HG02870 (cell line): ENCODE data around the gene UQCR11.

Source experiments
- ATAC-seq: cut with Tn5 transposase; IDR thresholded peaks from one replicate; pipeline ENCODE4 v1.9.1; 2021; ENCODE audit warnings: mild to moderate bottlenecking, moderate library complexity; ENCODE audit not compliant: unreplicated experiment

Gene UQCR11

GRCh38 chr19:1618157-1619093 lies 13.2 kb upstream of the UQCR11 start:
- ATAC-seq = no peak

GRCh38 chr19:1616875-1617274 lies 11.6 kb upstream of the UQCR11 start:
- ATAC-seq = no peak

GRCh38 chr19:1616396-1616795 lies 11.1 kb upstream of the UQCR11 start:
- ATAC-seq = no peak

DNA sequence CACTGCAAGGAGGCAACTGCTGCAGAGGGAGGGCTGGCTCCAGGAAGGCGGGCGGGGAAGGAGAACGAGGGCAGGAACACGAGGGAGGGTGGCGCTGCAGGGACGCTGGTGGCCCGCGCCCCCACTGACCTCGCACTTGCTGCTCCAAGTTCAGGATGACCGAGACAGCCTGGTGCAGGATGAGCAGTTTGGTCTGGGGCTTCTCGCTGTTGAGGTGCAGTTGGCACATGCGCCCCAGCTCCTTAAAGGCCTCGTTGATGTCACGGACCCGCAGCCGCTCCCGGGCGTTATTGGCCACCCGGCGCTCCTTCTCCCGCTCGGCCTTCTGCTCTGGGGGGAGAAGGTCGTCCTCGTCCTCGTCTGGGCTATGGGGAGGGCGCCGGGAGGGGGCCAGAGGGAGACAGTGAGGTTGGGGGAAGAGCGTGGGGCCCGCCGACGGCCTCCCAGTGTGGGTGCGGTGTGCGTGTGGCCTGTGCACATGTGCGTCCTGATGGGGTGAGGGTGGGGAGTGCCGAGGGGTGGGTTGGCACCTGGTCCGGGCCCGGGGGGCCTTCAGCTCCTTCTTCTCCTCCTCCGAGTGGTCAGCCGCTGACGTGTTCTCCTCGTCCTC lies 10.0 kb upstream of the UQCR11 start:
- no peak for ATAC-seq

DNA sequence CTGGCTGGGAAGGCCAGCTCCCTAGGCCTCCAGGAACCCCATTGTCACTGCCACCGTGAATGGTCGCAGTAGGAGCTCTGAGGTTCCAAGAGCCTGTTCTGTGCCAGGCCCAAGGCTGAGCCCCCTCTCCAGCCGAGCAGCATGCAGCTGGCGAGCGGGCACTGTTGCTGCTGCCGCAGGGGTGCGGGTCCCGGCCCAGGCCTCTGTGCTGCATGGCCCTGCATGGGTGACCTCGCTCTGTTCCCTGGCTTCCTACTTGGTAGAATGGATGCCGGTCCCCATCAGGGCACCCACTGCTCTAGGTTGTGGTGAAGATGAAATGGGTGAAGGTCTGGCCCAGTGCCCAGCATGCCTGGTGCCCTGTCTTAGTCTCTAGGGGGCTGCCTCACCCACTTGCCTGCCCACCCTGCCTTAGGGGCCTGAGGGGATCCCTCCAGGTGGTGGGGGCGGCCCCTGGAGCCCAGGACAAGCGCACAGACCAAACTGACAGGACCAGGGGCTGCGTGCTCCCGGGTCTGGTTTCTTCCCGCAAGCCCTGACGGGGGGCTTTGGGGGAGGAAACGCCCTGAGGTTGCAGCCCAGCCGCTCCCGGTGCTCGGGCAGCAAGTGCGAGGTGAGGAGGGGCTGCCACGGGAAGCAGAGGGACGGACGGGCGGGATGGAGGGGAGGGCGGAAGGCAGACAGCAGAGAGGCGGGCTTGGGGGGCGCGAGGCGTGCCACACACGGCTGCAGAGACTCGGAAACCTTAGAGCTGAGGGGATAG lies 8.7 kb upstream of the UQCR11 start:
- no peak for ATAC-seq

DNA sequence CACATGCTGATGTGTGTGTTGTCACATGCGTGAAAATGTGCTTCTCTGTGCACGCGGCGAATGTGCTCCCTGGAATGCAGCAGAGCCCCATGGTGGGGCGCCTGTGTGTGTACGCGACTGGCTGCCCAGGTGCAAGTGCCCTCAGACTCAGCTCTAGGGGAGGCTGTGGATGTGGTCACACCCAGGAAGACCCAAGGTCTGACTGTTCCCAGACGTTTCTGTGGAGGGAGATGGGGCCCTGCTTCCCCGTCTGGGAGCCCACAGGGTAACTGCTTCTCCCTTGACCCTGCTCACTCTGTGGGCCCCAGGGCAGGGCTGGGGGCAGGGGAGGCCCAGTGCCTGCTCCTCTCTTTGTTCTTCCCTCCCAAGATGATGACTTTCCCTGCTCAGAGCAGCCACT lies 7.9 kb upstream of the UQCR11 start:
- ATAC-seq = no peak

GRCh38 chr19:1612114-1613086 lies 7.1 kb upstream of the UQCR11 start:
- ATAC-seq = no peak

- ATAC-seq = no peak
Measured at GRCh38 chr19:1611353-1611752, 6.1 kb upstream of the UQCR11 start.

GRCh38 chr19:1610579-1610978 lies 5.3 kb upstream of the UQCR11 start:
- no peak for ATAC-seq

DNA sequence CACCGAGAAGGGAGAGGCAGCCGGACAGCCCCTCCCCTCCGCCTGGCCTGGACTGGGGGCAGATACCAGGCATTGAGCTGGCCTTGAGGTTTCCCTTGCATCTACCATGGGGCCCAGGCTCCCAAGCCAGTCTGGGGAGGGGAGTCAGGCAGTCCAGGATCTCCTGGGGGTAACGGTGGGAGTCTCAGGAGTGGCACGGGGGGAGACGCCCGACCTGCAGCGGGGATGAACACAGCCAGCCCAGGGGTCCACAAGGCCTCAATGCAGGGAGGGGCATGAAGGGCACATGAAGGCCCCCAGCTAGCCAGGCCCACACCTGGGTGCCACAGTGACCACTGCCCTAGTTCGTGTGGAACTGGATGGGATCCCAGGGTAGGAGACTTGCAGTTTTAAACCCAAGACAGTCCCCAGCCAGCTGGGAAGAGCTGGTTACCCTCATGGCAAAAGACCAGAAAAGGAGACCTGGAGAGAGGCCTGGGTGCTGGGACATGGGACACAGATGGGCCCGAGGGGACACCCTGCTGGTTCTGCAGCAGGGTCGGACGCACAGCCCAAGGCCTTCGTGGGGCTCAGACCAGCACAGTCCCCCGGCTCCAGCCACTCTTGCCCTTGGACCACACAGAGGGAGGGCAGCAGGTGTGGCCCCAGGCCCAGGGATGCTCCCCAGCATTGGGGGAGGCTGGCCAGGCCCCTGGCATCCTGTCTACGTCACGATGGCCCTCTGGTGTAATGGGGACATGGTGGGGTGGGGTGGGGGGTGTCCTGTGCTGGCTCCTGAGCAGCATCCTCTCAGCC lies 4.6 kb upstream of the UQCR11 start:
- ATAC-seq = no peak

GRCh38 chr19:1609103-1609396 lies 3.8 kb upstream of the UQCR11 start:
- no peak for ATAC-seq

- no peak for ATAC-seq
Measured at GRCh38 chr19:1608359-1609102, 3.3 kb upstream of the UQCR11 start.

DNA sequence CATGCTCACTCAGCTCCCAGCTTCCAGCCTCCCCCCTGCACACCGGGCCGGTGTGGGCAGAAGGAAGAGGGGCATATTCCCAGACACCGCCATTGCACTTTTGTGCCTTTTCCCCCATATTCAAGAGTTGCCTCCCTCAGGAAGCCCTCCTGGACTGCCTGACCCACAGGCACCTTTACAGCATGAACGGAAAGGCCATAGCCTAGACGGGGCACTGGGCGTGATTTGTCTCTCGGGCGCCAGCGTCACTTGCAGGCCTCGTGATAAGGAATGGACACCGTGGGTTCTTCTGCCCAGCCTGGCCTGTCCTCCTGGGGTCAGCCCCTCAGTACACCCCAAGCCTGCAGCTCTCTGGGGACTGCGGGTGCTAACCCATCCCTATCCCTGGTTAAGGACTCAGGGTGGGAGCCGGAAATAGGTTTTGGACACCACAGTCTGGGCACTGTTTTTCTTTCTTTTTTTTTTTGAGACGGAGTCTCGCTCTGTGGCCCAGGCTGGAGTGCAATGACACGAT lies 933 bp upstream of the UQCR11 start:
- no peak for ATAC-seq

DNA sequence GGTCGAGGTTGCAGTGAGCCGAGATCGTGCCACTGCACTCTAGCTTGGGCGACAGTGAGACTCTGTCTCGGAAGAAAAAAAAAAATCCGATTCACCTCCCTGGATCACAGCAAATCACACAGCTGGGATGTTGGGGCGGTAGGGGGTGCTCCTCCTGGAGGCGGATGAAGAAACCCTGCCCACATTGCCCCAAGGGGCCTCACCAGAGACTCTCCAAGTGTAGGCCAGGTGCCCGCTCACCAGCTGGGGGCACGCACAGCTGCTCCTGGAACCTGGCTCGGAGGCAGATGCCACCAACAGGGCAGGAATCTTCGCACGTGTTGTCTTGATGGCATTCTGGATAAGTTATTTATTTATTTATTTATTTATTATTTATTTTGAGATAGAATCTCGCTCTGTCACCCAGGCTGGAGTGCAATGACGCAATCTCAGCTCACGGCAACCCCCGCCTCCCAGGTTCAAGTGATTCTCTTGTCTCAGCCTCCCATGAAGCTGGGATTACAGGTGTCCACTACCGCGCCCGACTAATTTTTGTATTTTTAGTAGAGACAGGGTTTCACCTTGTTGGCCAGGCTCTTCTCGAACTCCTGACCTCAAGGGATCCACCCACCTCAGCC lies 3.1 kb downstream of the UQCR11 start:
- no peak for ATAC-seq

- ATAC-seq = no peak
Measured at GRCh38 chr19:1601613-1602064, 3.6 kb downstream of the UQCR11 start.

- ATAC-seq = no peak
Measured at GRCh38 chr19:1599460-1599846, 5.8 kb downstream of the UQCR11 start.

GRCh38 chr19:1598777-1599459 lies 6.3 kb downstream of the UQCR11 start:
- no peak for ATAC-seq

- no peak for ATAC-seq
Measured at GRCh38 chr19:1593501-1593772, 11.8 kb downstream of the UQCR11 start.
